DOHH2 (cell line): ENCODE measurements around the gene SNRPB2.

ENCODE experiments used
- H3F3A ChIP-seq: fragments of 200-600 bp; sonication (generic), shearing (Covaris generic); 2 replicates; pipeline ENCODE4 v1.6.0; 2016; ENCODE audit warnings: antibody characterized with exemption, mild to moderate bottlenecking; ENCODE audit not compliant: control insufficient read depth, insufficient read depth
- H3K27ac ChIP-seq: fragments of 200-600 bp; sonication (generic); 2 replicates; pipeline ENCODE4 v1.5.1; 2014; ENCODE audit warnings: low read depth, mild to moderate bottlenecking, low read length, moderate library complexity
- H3K27me3 ChIP-seq: fragments of 200-600 bp; sonication (generic); 2 replicates; pipeline ENCODE4 v1.6.1; 2014; ENCODE audit warnings: mild to moderate bottlenecking, low read length, mixed read lengths; ENCODE audit not compliant: control insufficient read depth
- H3K36me3 ChIP-seq: fragments of 200-600 bp; sonication (generic); 2 replicates; pipeline ENCODE4 v1.6.1; 2014; ENCODE audit warnings: mild to moderate bottlenecking, low read length, moderate library complexity, mixed read lengths; ENCODE audit not compliant: control insufficient read depth
- H3K4me1 ChIP-seq: fragments of 200-600 bp; sonication (generic); 2 replicates; pipeline ENCODE4 v1.6.1; 2014; ENCODE audit warnings: mild to moderate bottlenecking, low read length, mixed read lengths; ENCODE audit not compliant: control insufficient read depth
- H3K4me2 ChIP-seq: fragments of 200-600 bp; sonication (generic); 2 replicates; pipeline ENCODE4 v1.6.0; 2014; ENCODE audit warnings: mild to moderate bottlenecking, low read length, moderate library complexity
- H3K4me3 ChIP-seq: fragments of 200-600 bp; sonication (generic); 2 replicates; pipeline ENCODE4 v1.5.1; 2014; ENCODE audit warnings: mild to moderate bottlenecking, low read length, mixed read lengths
- H3K79me2 ChIP-seq: fragments of 200-600 bp; sonication (generic); 2 replicates; pipeline ENCODE4 v1.6.1; 2014; ENCODE audit warnings: mild to moderate bottlenecking, low read length, mixed read lengths; ENCODE audit not compliant: control insufficient read depth
- H3K9me2 ChIP-seq: fragments of 200-600 bp; sonication (generic); replicated peaks from 2 replicates; pipeline ENCODE4 v1.6.1; 2014; ENCODE audit warnings: mild to moderate bottlenecking, low read length, mixed read lengths; ENCODE audit not compliant: control insufficient read depth
- H3K9me3 ChIP-seq: fragments of 200-600 bp; sonication (generic); 2 replicates; pipeline ENCODE4 v1.6.1; 2014; ENCODE audit warnings: antibody characterized with exemption, low read length, mixed read lengths; ENCODE audit not compliant: control insufficient read depth, insufficient read depth
- H4K20me1 ChIP-seq: fragments of 200-600 bp; sonication (generic); 2 replicates; pipeline ENCODE4 v1.6.0; 2014; ENCODE audit warnings: low read depth, mild to moderate bottlenecking, antibody characterized with exemption, low read length, moderate library complexity; ENCODE audit not compliant: control insufficient read depth, insufficient read depth
- EZH2phosphoT487 ChIP-seq: fragments of 200-600 bp; sonication (generic); IDR thresholded peaks from 2 replicates; pipeline ENCODE4 v1.6.1; 2017; ENCODE audit warnings: borderline replicate concordance, mild to moderate bottlenecking, antibody characterized with exemption, low read length, moderate library complexity, mixed read lengths
- TF ChIP-seq, protein P1 (sequence below): fragments of 200-600 bp; sonication (generic); IDR thresholded peaks from one replicate; pipeline ENCODE4 v1.5.1; 2014; ENCODE audit warnings: antibody characterized with exemption, mild to moderate bottlenecking, low read depth, low read length; ENCODE audit not compliant: poor library complexity, severe bottlenecking

SNRPB2 gene

GRCh38 chr20:16758454-16759180 lies 28.8 kb downstream of the SNRPB2 start:
- Histone ChIP-seq H3K27ac (no peak overlapping the region), H3K27me3 (peaks cover 14% of the 10 kb centered on the region), H3K9me3 (no peaks in the 10 kb centered on the region), H3F3A (no peaks in the 10 kb centered on the region), H4K20me1 (no peaks in the 10 kb centered on the region), H3K4me3 (no peak overlapping the region), H3K79me2 (no peaks in the 10 kb centered on the region), H3K36me3 (no peaks in the 10 kb centered on the region), H3K4me2 (no peak overlapping the region), H3K9me2 (no peaks in the 10 kb centered on the region), H3K4me1 (no peaks in the 10 kb centered on the region)
- TF ChIP-seq EZH2phosphoT487, result no peak
- TF ChIP-seq, protein P1, sequence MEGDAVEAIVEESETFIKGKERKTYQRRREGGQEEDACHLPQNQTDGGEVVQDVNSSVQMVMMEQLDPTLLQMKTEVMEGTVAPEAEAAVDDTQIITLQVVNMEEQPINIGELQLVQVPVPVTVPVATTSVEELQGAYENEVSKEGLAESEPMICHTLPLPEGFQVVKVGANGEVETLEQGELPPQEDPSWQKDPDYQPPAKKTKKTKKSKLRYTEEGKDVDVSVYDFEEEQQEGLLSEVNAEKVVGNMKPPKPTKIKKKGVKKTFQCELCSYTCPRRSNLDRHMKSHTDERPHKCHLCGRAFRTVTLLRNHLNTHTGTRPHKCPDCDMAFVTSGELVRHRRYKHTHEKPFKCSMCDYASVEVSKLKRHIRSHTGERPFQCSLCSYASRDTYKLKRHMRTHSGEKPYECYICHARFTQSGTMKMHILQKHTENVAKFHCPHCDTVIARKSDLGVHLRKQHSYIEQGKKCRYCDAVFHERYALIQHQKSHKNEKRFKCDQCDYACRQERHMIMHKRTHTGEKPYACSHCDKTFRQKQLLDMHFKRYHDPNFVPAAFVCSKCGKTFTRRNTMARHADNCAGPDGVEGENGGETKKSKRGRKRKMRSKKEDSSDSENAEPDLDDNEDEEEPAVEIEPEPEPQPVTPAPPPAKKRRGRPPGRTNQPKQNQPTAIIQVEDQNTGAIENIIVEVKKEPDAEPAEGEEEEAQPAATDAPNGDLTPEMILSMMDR, result no peak

DNA sequence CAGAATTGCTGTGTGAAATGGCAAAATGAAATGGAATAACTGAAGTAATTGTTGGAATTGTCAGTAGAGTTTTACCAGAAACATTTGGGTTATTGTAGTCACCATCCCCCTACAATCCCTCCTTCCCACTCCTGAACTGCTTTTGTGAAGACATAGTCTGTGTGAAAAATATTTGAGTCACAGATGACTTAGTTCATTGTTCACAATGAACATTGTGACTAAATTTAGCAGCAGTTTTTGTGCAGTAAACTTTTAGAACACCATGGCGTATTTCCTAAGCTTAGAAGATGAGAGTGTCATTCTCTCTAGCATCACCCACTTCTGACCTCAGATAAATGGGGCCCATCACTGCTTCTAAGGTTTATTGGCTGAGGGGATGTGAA lies 29.3 kb downstream of the SNRPB2 start:
- no peaks in the 10 kb centered on the region for H3K9me2 ChIP-seq
- H4K20me1 ChIP-seq, result no peaks in the 10 kb centered on the region
- H3K36me3 ChIP-seq, result no peaks in the 10 kb centered on the region
- H3K4me1 ChIP-seq, result no peaks in the 10 kb centered on the region
- H3K27me3 ChIP-seq, result peaks cover 16% of the 10 kb centered on the region
- H3K4me2 ChIP-seq, result no peak overlapping the region
- no peaks in the 10 kb centered on the region for H3K79me2 ChIP-seq
- TF ChIP-seq, protein P1, result no peak
- TF ChIP-seq EZH2phosphoT487, result no peak
- H3F3A ChIP-seq, result no peaks in the 10 kb centered on the region
- no peak overlapping the region for H3K27ac ChIP-seq
- H3K4me3 ChIP-seq, result no peak overlapping the region
- no peaks in the 10 kb centered on the region for H3K9me3 ChIP-seq

DNA sequence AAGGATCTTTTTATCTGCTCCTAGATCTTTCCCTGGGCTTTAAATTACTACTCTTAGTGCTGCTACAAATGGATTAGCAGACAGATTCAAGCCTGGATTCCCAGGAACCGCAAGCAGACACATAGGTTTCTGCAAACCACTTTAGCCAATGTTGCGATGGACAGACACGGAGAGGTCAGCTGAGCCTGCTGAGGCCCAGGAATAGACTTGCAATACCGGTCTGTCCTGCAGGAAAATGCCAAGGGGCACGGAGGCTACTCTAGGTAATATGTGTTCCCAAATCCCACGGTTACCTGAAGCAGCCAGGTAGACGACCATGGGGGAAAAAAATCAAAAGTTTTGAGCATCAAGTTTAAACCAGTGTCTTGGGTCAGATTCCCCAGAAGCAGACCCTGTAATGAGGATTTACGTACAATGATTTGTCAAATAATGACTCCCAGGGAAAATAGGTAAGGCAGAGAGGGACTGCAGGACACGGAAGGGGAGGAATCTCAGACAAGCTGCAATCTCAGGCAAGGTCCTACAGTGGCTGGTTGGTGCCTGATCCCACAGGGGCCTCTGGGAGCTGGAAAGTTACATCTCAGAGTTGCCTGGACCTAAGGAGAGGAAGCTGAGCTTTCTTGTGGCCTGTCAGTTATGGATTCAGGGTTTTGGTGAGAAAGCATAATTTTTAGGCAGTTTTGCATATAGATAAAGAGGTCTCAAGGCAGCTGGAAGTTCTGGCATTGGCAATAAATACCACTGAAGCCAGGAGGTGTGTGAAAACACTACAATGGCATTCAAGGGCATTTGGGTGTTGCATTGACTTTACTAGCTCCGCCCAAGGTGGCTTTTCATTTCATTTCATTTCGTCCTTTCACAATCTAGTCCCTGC lies 30.8 kb downstream of the SNRPB2 start:
- Histone ChIP-seq H4K20me1 (no peaks in the 10 kb centered on the region), H3K9me3 (no peaks in the 10 kb centered on the region), H3K27ac (no peak overlapping the region), H3K9me2 (no peaks in the 10 kb centered on the region), H3K27me3 (peaks cover 23% of the 10 kb centered on the region), H3K4me1 (no peaks in the 10 kb centered on the region), H3F3A (no peaks in the 10 kb centered on the region), H3K79me2 (no peaks in the 10 kb centered on the region), H3K4me2 (no peak overlapping the region), H3K36me3 (no peaks in the 10 kb centered on the region), H3K4me3 (no peak overlapping the region)
- no peak for TF ChIP-seq EZH2phosphoT487
- TF ChIP-seq, protein P1, result no peak
